ENCODE results near the gene ARHGAP30.

The ARHGAP30 gene

GRCh38 chr1:160997323-160998038 lies 72.2 kb downstream of the ARHGAP30 start:
- Histone ChIP-seq H3K4me1 (ENCODE audit: control insufficient read depth, insufficient read depth, low read length) (no peaks in the 10 kb centered on the region), H3K36me3 (ENCODE audit: control insufficient read depth, insufficient read depth, low read length) (peaks cover 18% of the 10 kb centered on the region), H3K4me3 (ENCODE audit: insufficient read depth, low read depth, low read length) (no peak overlapping the region), H3K27me3 (ENCODE audit: control insufficient read depth, insufficient read depth, low read length, poor library complexity, severe bottlenecking) (no peaks in the 10 kb centered on the region), H3K9me3 (ENCODE audit: control insufficient read depth, low read length) (no peaks in the 10 kb centered on the region), H3K27ac (ENCODE audit: insufficient read depth, low read depth, low read length, poor library complexity, severe bottlenecking) (no peak overlapping the region)
- 85 to 94% methylated on average over 1 of the region's 1 CpG for WGBS, 2 experiments

Data from ectodermal cell (in vitro differentiated cells).